HK-2 (cell line): ENCODE results near the gene SLC22A31.

Source experiments
- DNase-seq: peaks from one replicate; pipeline ENCODE4 v3.0.0-alpha.2; 2018; ENCODE audit not compliant: unreplicated experiment

The SLC22A31 gene

DNA sequence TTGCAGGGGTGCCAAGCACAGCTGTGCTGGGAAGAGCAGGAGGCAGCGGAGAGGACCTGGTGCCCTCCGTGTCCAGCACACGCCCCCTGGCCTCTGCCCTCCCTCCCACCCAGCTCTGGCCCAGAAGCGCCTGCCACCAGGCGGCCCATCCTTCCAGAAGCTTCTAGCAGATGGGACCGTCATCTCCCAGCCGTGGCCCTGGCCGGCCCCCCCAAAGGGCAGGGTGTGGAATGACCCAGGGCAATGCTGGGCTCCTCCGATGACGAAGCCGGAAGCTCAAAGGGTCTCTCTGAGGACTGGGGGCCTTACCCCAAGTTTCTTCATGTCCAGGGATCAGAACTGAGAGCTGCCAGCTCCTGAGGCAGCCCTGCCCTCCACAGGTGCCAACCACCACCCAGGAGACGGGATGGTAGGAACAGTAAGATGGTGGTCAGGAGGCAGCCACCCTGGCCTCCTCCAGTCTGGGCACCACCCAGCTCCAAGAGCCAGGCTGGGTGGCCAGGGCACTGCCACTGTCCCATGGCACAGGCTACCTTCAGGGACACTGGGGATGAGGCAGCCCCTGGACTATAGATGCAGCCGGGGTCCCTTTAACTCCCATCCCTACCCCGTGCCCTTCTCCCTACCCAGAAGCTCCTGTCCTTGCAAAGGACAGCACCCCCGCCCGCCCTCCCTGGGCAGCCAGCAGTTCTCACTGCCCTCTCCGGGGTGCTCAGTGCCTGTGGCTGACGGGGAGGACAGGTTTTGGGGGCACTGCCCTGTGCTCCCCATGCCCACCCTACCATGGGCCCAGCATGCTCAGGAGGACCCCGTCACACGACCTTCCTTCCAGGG, 35.3 kb downstream of the SLC22A31 start:
- DNase-seq: no peak

DNA sequence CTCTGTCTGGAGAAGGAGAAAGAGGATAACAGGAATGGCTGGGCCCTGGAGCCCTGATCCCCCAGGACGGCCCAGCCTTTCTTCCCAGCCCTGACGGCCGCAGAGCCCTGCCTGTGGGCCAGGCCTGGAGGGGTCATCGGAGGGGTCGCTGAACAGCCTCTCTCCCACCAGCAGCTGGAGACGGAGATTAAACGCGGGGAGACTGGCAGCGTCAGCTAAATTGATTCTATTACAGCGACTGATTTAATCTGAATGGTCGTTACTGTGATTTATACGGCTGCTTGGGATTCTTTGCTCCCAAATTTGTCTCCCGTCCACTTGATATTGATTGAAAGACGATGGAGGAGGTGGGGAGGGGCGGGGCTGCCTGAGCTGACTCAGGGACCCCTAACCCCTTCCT, 35.9 kb downstream of the SLC22A31 start:
- DNase-seq: no peak

DNA sequence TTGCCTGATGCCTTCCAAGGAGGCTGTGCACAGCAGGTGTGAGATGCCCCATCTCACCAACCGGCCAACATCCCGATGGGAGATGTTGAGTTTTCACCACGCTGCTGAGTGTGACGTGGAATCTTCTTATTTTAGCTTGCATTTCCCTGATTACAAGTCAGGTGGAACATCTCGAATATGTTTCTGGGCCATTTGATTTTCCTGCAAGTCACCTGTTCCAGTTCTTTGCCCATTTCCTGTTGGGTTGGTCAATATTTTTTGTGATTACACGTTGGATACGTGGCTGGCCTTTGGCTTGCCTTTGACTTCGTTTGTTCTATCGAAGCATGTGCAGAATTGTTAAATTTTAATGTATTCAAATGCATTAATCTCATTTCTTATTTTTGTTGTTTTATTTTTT, 37.0 kb downstream of the SLC22A31 start:
- no peak for DNase-seq

DNA sequence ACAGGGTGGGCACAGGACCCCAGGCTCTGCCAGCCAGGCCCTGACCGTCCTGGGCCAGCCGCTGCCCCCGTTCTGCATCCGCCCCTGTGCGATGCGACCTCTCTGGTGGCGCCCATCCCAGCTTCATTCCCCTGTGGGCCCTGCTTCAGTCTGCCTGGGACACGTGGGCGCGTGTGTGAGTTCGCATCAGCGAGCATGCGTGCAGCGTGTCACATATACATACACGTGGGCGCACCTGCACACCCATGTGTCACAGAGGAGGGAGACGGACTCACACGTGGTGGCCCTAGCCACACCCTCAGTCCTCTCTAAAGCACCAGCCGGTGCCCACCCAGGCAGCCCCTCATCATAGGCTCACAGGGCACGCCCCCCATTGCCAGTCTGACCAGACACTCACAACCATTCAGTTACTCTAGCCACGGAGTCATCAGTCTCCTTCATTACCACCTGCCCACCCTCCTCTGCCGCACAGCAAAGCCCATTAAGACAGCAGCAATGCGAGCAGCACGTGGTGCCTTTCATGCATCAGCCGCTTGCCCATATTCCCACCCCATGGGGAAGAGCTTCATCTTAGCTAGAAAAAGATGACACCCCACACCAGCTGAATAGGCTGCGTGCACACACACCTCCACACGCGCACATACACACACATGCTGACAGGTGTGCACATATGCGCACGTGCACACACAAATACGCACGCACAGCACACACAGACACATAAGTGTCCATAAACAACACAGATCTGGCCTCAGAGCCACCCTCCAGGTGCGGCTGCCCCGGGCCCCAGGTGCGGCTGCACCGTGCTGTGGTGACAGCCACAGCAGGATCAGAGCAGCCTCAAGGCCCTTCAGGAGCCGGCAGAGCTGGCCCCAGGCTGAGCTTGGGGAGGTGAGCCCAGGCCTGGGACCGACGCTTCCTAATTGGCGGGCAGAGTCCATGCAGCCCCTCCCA, 38.3 kb downstream of the SLC22A31 start:
- DNase-seq: no peak

DNA sequence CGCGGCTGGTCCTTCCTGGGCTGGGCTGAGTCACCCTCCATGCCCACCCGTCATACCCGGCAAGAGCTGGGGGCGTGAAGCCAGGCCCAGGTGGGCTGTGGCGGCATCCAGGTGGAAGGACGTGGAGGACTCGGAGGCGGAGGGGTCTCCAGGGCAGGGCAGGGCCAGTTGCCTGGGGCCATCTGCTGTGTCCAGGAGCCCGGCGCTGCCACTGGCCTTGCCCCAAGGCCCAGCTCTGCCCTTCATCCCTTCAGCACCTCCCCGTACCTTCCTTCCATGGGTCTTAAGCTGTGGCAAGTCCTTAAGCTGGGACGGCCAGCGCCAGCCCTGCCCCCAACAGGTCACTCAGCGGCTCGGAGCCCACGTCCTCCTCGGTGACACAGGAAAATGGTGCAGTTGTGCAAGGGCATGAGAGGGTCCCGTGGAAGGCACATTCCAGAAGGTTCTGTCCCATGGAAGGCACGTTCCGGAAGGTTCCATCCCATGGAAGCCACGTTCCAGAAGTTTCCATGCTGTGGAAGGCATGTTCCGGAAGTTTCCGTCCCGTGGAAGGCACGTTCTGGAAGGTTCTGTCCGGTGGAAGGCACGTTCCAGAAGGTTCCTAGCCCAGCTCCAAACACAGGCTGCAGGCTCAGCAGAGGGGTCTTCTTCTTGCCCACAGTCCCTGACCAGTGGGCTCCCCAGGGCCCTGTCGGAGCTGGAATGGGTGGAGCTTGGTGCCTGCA, 39.2 kb downstream of the SLC22A31 start:
- no peak for DNase-seq

DNA sequence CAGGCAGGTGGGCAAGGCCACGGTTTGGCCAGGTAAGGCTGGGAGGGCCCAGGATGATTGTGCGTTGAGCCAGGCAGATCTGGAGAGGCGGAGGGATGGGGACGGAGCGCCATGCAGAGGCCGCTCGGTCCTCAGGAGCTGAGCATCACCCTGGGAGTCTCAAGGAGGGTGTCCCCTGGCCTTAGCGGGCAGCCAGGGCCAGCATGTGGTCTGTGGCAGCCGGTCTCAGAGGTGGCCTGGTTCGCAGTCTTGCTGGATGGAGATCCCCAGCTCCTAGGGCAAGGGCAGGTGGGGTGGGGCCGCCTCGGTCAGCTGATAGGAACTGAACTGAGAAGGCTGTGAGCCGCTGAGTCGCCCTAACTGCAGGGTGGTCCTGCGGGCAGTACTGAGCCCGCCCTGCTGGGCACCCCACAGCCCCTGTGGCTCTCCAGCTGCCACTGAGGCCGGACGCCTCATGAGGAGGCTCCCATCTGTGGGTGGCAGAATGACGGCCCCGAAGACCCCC, 40.4 kb downstream of the SLC22A31 start:
- DNase-seq: no peak

DNA sequence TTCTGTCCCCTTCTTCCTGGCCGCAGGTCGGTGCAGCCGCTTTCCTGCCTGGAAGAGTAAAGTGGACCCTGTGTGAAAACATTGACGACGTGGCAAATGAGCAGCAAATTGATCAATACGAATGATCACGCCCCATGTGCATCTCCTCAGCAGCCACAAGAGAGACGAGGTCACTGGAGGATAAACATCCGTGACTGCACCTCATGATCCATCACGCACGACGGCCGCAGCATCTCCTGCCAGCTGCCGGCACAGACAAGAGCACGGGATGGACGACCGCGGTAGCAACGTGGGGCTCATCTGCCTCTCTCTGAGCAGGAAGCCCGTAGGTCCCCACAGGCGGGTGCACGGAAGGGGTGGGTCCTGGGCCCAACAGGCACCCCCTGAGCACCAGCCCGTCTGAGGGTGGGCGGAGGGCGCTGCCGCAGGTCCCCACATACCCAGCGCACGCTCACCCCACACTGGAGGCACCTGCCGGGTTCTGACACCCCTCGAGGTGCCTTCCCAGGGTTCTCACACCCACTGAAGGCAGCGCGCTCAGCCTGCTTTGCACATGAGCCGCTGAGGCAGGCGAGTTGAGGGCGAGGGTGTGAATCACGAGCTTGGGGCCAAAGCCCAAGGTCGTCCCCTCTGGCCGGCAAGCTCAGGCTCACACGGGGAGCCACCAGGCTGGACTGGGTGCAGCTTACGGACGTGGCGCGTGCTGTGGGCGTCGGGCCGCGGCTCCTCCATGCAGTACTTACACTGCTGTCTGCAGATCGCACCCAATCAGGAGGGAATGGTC, 41.1 kb downstream of the SLC22A31 start:
- DNase-seq: no peak

DNA sequence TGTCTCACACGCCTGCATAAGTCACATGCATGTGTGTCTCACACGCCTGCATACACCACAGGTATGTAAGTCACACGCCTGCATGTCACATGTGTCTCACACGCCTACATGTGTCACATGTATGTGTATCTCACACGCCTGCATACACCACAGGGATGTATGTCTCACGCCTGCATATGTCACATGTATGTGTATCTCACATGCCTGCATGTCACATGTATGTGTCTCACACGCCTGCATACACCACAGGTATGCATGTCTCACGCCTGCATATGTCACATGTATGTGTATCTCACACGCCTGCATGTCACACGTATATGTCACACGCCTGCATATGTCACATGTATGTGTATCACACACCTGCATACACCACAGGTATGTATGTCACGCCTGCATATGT, 42.6 kb downstream of the SLC22A31 start:
- no peak for DNase-seq

DNA sequence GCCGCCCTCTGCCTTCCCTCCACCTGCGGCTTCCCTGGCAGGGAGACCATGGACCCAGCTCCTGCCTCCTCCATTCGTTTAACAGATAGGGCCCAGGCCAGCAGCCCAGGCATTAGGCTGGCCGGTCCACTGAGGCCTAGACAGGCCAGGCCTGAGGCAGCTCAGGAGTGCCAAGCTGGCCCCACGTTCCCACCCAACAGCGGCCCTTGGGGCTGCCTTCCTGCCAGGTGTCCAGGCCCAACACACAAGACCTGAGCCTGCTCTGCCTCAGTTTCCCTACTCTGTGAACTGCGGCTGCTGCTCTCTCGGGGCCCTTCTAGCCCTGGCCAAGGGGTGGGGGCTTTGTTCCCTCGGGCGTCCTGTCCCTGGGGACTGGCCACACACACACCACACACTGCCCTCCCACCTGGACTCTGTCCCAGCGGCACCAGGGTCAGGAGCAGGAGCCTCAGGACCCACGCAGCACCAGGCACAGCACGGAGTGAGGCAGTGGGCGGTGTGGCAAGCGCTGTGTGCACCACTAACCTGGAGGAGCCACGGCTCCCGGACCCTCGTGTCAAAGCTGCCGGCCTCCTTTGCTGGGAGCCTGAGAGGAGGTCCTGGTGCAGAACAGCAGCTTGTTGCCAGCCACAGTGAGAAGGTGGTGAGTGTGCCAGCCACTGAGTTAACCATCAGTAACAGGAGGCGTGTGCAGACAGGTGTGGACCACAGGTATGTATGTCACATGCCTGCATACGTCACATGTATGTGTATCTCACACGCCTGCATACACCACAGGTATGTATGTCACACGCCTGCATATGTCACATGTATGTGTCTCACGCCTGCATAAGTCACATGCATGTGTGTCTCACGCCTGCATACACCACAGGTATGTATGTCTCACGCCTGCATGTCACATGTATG, 43.3 kb downstream of the SLC22A31 start:
- DNase-seq: no peak

DNA sequence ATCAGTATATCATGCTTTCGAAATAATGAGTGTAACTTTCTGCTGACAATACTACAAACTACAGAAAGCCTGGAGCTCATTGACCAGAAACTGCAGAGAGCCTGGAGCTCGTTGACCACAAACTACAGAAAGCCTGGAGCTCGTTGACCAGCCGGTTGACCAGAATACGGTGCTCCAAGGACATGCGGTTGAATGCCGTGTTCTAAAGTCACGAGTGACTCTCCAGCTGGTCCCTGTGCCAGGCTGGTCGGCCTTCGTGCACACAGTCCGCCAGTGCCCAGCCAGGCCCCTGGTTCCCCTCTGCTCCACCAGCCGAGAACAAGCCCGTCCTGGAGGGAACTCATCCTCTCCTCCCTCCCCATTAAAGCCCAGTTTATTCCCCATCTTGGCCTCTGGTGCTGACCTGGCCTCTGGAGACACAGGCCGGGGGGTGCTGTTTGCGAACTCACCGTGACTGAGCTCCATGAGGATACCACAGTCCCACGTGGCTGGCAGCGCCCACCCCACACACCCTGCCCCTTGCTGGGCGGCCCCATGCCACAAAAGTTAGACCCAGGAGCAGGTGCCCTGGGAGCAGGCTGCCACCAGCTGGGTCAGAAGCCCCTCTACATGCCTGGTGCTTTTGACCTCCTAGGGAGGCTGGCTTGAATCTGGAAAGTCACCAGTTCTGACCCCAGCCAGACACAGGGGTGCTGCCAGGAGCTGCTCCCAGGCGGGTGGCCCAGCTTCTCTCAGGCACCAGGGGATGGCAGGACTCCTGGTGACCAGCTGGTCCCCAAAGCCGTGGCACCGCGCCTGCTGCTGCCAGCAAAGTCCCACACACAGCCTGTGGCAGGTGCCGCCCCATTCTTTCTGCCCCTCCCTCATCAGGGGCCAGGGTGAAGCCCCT, 44.2 kb downstream of the SLC22A31 start:
- peak; percentile 21 for DNase-seq

DNA sequence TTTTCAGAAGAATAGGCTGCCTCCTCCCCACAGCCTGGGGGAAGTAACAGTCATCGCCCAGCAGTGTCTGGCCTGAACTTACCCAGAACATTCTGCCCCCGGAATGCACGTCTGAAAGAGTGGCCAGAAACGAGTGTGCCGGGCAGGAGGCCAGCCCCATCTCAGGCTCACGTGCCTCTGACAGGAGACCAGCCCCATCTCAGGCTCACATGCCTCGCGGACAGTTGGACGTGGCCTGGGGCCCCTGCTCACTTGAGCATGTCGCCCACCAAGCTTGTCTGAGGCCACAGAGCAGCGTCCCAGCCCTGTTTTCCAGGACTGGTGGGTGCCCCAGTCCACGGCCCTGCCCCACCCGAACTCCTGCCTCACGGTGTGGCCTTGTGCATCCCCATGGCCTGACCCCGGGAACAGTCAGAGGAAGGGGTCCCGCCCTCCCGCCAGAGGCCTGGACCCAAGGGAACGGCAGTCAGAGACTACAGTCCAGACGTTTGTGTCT, 45.1 kb downstream of the SLC22A31 start:
- peak; percentile 71 for DNase-seq

DNA sequence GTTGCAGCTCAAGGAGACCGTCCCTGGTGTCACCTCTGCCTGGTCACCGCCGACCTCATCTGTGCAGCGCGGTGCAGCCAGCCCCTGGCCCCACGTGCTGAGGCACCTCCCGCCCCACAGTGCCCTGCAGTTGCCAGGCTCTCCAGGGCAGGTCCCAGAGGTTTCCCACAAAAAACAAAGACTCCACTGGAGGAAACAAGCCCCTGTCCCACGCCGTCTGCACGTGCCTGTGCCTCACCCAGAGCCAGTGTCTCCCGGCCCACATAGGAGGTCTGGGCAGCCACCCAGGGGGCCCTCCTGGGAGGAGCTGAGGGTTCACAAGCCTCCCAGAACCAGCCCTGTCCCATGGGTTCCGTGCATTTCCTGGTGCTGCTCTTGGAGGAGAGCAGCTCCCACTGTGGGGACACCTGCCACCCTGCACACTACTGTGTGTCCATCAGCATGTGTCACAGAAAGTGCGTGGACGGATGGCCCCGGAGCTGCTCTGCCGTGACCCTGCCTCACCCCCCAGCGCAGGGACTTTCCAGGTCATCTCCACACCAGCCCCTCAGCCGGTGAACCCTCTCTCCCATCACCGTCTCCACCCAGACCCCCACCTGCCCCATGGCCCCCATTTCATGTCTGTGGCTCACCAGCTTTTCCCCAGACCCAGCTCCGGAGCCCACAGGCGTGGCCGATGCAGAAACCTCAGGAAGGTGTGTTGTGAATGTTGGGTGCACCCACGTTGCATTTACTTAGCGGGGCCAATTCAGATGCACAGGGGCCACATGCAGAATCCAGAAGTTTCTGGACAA, 45.8 kb downstream of the SLC22A31 start:
- no peak for DNase-seq

DNA sequence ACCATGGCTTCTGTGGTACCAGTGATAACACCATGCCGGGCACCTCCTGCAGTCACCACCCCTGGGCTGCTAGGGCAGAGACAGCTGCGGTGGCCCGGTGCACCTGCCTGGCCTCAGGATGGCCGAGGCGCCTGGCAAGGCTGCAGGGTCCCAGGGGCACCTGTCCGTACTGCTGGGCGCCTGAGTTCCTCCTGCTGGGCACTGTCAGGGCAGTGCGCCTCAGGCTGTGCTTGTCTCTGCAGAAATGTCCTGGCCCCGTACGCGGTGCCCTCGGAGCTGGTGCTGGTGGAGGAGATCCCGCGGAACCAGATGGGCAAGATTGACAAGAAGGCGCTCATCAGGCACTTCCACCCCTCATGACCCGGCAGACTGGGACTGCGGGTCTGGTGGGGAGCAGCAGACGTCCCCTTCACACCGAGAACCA, 46.5 kb downstream of the SLC22A31 start:
- DNase-seq: no peak

DNA sequence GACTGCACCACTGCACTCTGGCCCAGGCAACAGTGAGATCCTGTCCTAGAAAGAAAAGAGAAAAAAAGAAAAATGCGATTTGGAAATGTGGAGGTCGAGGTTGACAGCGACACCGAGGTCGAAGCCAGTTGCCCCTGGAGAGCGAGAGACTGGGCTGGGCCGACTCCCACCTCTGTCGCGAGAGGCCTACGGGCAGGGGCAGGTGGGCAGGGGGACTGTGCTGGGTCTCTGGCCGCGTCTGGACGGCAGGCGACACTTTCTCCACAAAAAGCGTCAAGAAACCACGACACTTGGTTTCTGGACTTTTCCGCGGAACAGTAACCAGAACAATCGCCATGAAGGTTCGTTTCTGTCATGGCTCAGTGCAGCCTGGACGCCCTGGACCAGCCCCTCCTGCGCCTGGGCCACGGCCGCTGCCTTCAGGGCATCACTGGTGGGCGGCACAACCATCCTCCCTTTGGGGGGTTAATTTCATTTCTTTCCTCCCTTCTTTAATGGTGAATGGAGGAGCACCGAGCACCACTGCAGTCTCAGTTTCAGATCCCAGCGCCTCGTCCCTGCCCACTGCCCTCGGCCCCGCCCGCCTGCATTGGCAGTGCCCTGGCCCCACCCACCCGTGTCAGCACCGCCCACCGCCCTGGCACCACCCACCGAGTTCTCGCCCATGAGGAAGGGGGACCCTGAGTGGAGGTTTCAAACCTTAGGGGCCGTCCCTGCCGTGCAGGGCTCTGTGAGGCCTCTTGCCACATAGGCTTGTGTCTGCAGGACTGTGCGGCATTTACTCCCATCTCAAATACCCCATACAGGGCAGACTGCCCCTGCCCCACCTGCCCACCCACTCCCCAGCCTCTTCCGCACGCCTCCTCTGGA, 47.3 kb downstream of the SLC22A31 start:
- no peak for DNase-seq

DNA sequence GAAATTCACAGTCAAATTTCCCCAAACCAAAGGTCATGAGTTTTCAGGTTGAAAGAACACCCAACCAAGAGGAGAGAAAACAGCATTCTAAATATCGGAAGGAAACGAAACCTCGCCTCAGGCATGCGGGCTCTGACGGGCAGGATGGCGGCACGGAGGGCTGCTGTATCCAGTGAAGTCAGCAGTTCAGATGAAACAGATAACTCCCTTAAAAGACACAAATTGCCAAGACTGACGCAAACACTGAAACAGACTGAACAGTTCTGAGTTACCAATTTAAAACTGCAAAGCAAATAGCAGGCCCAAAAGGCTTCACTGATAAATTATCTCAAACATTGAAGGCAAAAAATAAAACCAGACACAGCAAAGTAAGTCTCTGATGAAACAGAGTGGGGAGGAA, 49.4 kb downstream of the SLC22A31 start:
- DNase-seq: no peak

DNA sequence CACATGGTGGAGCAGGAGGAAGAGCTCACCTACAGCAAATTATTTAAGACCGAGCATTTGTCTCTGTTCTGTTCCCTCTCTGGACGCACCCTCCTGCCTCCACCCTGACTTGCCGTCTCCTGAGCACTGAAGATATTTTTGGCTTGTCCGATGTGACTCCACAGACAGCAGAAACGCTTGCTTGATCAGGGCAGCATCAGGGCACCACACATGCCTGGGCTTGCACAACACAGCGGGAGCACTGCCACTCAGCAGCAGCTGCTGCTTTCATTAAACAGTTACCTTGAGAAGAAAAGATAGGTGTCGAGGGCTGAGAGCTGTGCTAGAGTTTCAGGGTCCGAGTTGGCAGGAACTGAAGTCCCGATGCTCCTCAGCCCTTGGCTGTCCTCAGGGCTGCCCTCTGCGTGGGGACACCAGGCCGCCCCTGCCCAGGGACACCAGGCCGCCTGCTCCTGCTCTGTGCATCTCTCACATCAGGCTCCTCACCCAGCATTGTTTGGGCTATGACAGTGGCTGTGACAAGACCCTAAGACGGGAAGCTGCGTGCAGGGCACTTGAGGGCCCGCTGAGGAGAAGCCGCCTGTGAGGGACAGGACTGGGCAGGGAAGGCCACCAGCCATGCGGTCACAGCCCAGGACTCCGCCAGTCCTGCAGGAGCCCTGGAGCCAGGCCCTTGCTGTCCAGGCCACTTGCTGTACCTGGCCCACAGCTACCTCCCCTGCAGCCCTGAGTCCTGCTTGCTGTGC, 50.1 kb downstream of the SLC22A31 start:
- no peak for DNase-seq
